Breast epithelium (tissue), 4 donors: ENCODE results near the gene RSPH6A. TPM values are rescaled to one million over a fixed set of nuclear protein-coding genes. Genes with fewer than 3 reads are reported as not detected.

ENCODE experiments used
- DNase-seq, 2 donors: peaks; one replicate each; pipeline ENCODE4 v3.0.0-alpha.2; 2019; ENCODE audit warnings: low spot score in 2 of 2
- H3K27ac ChIP-seq, 2 donors: fragments of 200-600 bp; sonication (generic) in 1 of 2; one replicate each; pipeline ENCODE4 v1.5.1; 2016 to 2019; ENCODE audit warnings: mild to moderate bottlenecking in 1 of 2
- H3K27me3 ChIP-seq, 2 donors: fragments of 200-600 bp; sonication (generic) in 1 of 2; one replicate each; pipeline versions ENCODE4 v1.5.1 to v1.6.0; 2017 to 2019; ENCODE audit warnings: control low read depth in 1 of 2, mild to moderate bottlenecking in 1 of 2
- H3K36me3 ChIP-seq: fragments of 200-600 bp; one replicate; pipeline ENCODE4 v1.5.1; 2019
- H3K4me1 ChIP-seq, 2 donors: fragments of 200-600 bp; sonication (generic); one replicate each; pipeline ENCODE4 v1.5.1; 2016 to 2019; ENCODE audit warnings: control low read depth in 1 of 2
- H3K4me3 ChIP-seq, 3 donors: fragments of 200-600 bp; sonication (generic); 1 replicate in 2 of 3; 2 replicates in 1 of 3; pipeline ENCODE4 v1.5.1; 2016 to 2019; ENCODE audit warnings: mild to moderate bottlenecking in 3 of 3, moderate library complexity in 2 of 3
- H3K9me3 ChIP-seq, 2 donors: fragments of 200-600 bp; sonication (generic) in 1 of 2; one replicate each; pipeline ENCODE4 v1.5.1; 2016 to 2019; ENCODE audit warnings: control low read depth in 1 of 2
- CTCF ChIP-seq, 3 donors: fragments of 450-650 bp; IDR thresholded peaks; one replicate each; pipeline ENCODE4 v1.5.1; 2016 to 2017; ENCODE audit warnings: antibody characterized with exemption in 3 of 3, mild to moderate bottlenecking in 3 of 3, moderate library complexity in 3 of 3
- POLR2A ChIP-seq: fragments of 450-650 bp; IDR thresholded peaks from one replicate; pipeline ENCODE4 v1.6.1; 2016; ENCODE audit warnings: antibody characterized with exemption, mild to moderate bottlenecking, moderate library complexity
- POLR2AphosphoS5 ChIP-seq, 3 donors: sonication (generic); formaldehyde crosslinking; IDR thresholded peaks; one replicate each; pipeline ENCODE4 v1.6.1; 2017; ENCODE audit warnings: antibody characterized with exemption in 3 of 3
- intact Hi-C: fragments of 100-400 bp; cut with DNase I; formaldehyde crosslinking; loops from one replicate; pipeline ENCODE4 v1.15.1; 2023; ENCODE audit warnings: low total_unique reads
- total RNA-seq, 3 donors: library from RNA; depleted of rRNA; stranded (reverse); fragments of >200 nt; gene quantifications; one replicate each; pipeline ENCODE4 v1.1.0, GENCODE V29; 2016

The RSPH6A gene
- total RNA-seq, 3 donors from 2014 or later, result 0.15 TPM; not detected in 2

- Histone ChIP-seq H3K9me3 (no peaks in the 10 kb centered on the region), H3K36me3 (peaks cover 6% of the 10 kb centered on the region), H3K27me3 (no peaks in the 10 kb centered on the region), H3K27ac (peak overlapping the region in 1 of 2 donors; percentile 13), H3K4me3 (no peak overlapping the region), H3K4me1 (no peaks in the 10 kb centered on the region)
- TF ChIP-seq CTCF (IDR thresholded peaks at IDR 0.05), result no peak
- no peak for TF ChIP-seq POLR2A
- no peak for TF ChIP-seq POLR2AphosphoS5 (IDR thresholded peaks at IDR 0.05)
- DNase-seq, result no peak
- intact Hi-C loops, result no loop called here
Observed at GRCh38 chr19:45772912-45773311, 42.2 kb downstream of the RSPH6A start.

DNA sequence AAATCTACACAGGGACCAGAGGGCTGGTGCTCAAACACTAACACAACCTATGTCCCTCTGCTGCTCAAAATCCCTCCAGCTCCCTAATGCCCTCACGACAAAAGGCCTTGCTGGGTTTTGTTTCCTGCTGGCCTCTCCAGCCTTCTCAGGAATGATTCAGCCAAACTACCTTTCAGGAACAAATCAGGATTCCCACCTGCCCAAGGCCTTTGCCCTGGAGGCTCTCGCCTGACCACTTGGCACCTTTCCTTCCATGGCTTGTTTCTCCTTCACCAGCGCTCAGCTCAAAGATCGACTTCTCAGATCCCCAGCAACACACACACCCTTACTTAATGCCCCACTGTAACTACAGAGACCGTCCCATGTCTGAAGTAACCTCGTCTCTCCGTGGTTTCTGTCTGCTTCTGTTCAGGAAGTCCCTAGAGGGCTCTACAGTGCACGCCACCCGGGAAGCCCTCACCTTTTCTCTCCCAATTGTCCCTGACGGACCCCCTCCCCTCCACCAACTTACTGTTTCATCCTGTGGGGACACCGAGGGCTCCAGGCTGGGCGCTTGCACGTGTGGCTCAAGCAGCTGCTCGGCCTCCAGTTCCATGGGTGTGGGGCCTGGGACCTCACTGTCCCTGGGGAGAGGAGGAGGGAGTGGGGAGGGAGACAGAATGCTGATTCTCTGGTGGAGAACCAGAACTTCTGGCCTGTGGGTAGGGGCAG is 42.8 kb downstream of the RSPH6A start:
- no peak overlapping the region for H3K27ac ChIP-seq
- no peaks in the 10 kb centered on the region for H3K4me1 ChIP-seq
- no peaks in the 10 kb centered on the region for H3K9me3 ChIP-seq
- H3K36me3 ChIP-seq, result peaks cover 2% of the 10 kb centered on the region
- TF ChIP-seq POLR2A, result no peak
- TF ChIP-seq CTCF (IDR thresholded peaks at IDR 0.05), result no peak
- TF ChIP-seq POLR2AphosphoS5 (IDR thresholded peaks at IDR 0.05), result no peak
- no peak overlapping the region for H3K4me3 ChIP-seq
- H3K27me3 ChIP-seq, result no peaks in the 10 kb centered on the region
- intact Hi-C loops, result no loop called here
- no peak for DNase-seq

DNA sequence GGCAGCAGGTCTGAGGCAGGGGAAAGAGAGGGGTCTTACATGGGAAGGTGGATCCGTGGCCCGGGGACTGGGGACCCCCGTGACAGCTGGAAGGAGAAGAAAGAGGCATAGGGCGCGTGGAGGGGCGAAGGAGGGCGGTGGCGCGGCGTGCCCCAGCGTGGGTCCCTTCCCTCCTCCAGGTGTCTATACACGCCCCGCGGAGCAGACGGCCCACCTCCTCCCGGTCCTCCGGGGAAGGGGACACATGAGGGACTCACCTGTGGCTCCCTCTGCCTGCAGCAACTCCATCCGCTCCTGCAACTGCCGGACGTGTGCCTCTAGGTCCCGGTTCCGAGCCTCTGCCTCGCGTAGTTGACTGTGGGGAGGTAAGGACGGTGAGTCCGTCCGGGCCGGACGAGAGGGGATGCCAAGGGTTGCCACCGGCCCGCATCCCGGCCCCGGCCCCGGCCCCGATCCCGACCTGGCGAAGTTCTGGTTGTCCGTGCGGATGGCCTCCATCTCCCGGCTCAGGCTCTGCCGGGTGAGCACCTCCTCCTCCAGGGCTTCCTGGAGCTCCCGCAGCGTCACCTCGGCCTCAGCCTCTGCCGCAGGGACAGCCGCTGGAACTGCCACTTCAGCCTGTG is 43.7 kb downstream of the RSPH6A start:
- no peak for TF ChIP-seq CTCF (IDR thresholded peaks at IDR 0.05)
- no peak for TF ChIP-seq POLR2A
- no peak for TF ChIP-seq POLR2AphosphoS5 (IDR thresholded peaks at IDR 0.05)
- Histone ChIP-seq H3K27ac (peak overlapping the region; percentile 90 to 98), H3K9me3 (no peaks in the 10 kb centered on the region), H3K4me1 (peaks cover 0 to 5% of the 10 kb centered on the region in 2 donors), H3K4me3 (peak overlapping the region in 2 of 3 donors; percentile 83 to 94), H3K36me3 (no peaks in the 10 kb centered on the region), H3K27me3 (no peaks in the 10 kb centered on the region)
- intact Hi-C loops, result no loop called here
- no peak for DNase-seq

GRCh38 chr19:45770192-45771101 is 44.7 kb downstream of the RSPH6A start:
- TF ChIP-seq CTCF (IDR thresholded peaks at IDR 0.05) (peak; percentile 84 to 97 (median 92)), POLR2AphosphoS5 (IDR thresholded peaks at IDR 0.05) (peak; percentile 45 to 79 (median 72)), POLR2A (no peak)
- intact Hi-C loops, result no loop called here
- H3K4me1 ChIP-seq, result peaks cover 4 to 14% of the 10 kb centered on the region in 2 donors
- no peaks in the 10 kb centered on the region for H3K9me3 ChIP-seq
- H3K27me3 ChIP-seq, result no peaks in the 10 kb centered on the region
- H3K4me3 ChIP-seq, result peak overlapping the region; percentile 78 to 94 (median 83)
- peak overlapping the region; percentile 90 to 98 for H3K27ac ChIP-seq
- no peaks in the 10 kb centered on the region for H3K36me3 ChIP-seq
- peak; percentile 98 to 99 for DNase-seq
